Stimulated activated CD8-positive, alpha-beta memory T cell treated with anti-CD3 and anti-CD28 coated beads, Interleukin-4, amount 100 ng/mL, for 48 hours (primary cell): ENCODE data around the gene SPCS1.

Experiments used
- DNase-seq: peaks from one replicate; pipeline ENCODE4 v3.0.0-alpha.2; 2020

The SPCS1 gene

GRCh38 chr3:52733256-52733891 lies 27.5 kb downstream of the SPCS1 start:
- DNase-seq: no peak

DNA sequence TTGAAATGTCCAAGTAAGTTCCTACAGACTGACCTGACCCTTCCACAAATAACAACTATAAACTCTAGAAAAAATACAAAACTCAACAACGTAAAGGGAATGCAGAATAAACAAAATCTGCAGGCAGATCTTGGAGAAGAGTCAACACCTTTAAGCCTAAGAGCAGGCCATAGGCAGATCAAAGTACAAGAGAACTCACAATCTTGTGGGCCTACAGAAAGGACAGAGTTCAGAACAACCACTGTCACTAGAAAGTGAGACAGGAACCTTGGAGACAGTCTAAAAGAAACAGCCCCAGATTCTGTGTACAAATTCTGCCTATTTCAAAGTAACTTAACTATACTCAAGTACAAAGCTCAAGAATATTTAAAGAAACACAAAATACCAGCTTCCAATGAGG lies 33.8 kb downstream of the SPCS1 start:
- no peak for DNase-seq

- no peak for DNase-seq
These were observed 36.6 kb downstream of the SPCS1 start for GRCh38 chr3:52742418-52743041.

DNA sequence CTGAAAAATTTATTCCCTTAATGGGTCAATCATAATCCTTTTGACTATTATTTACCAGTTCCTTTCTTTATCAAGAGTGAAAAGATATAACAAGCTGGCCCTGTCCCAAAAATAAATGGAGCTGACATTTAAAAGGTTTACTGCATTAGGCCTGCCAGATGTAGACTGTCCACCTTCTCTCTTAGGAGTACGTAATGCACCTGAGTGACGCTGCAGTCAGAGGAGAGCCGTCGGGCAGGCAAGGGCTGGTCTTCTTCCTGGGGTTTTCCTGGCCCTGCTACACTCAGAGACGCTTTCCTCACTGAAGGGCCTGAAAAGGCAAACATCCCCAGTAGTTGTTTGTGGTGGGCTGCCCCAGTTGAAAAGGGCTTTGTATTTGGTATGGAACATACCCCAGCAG lies 37.2 kb downstream of the SPCS1 start:
- no peak for DNase-seq

DNA sequence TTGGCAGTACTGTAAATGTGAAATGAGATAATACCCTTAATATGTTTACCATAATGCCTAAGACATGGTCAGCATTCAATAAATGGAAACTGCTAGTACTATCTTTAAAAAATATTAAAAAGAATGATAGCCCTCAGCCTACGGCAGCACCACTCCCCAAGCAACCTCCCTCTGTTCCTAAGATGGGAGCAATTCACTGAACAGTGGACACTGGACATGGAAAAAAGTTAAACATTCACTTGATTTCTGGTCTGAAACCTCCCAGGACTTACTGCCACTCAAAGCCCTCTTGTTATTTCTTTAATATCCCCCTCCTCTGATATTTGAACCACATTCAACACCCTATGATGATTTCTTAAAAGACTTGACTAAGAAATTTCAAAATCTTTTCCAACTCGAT lies 37.8 kb downstream of the SPCS1 start:
- no peak for DNase-seq

DNA sequence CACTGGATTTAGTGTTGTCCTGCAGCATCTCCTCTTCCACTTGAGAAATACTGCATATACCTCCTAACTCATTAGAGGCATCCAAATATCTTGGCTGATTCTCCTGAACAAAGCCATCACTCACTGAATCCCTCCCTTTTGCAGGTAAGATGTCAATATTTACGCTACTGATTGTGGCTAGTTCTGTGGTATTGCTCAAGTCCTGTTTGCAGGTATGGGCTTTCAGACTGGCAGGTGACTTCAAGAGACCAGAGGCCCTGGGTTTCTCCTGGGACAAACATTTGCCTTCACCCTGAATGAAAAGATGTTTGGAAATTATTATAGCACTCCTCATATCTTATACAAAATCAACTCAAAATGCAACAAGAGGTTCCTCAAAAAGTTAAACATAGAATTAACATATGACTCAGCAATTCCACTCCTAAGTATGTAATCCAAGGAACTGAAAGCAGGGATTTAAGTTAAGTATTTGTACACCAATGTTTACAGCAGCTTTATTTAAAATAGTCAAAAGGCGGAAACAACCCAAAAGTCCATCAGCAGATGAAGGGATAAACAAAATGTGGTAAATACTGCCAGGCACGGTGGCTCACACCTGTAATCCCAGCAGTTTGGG lies 46.2 kb downstream of the SPCS1 start:
- DNase-seq: no peak

DNA sequence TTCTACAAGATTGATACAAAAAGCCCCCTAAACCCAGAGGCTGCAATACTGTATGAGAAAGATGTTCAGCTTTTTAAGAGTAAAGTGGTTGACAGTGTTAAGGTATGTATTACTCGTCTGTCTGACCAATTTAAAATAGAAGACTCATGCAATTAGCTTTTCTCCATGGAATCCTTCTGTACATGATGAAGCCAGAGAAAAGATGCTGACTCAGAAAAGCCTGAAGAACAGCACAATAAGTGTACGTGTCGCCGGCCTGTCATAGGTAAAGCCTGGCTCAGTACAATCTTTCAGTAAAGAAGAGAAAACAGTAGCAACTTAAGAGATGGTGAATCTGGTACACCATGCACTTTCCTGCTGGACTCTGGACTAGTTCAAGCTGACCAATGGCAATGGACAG lies 48.5 kb downstream of the SPCS1 start:
- no peak for DNase-seq

- DNase-seq: no peak
These were observed 50.2 kb downstream of the SPCS1 start for GRCh38 chr3:52756141-52756540.
